SK-N-SH treated with all-trans-retinoic acid at 6 μM for 48 hours (cell line): ENCODE measurements around the gene SNX9.

Experiments
- ATAC-seq: fragments of 200-7000 bp; cut with Tn5 transposase; 3 replicates; pipeline ENCODE4 v1.9.1; 2020; ENCODE audit warnings: mild to moderate bottlenecking, moderate library complexity
- ARNTL ChIP-seq: fragments of 450-650 bp; formaldehyde crosslinking; IDR thresholded peaks from 2 replicates; pipeline ENCODE4 v1.5.0; 2020; ENCODE audit warnings: low read depth, mild to moderate bottlenecking, moderate library complexity, borderline replicate concordance
- BACH2 ChIP-seq: fragments of 250-450 bp; sonication (Bioruptor Pico); IDR thresholded peaks from 2 replicates; pipeline ENCODE4 v1.9.0; 2021; ENCODE audit warnings: mild to moderate bottlenecking, borderline replicate concordance
- CSDC2 ChIP-seq: fragments of 250-450 bp; sonication (Bioruptor Pico); IDR thresholded peaks from 2 replicates; pipeline ENCODE4 v1.5.0; 2020; ENCODE audit warnings: mild to moderate bottlenecking, moderate library complexity
- CSRNP3 ChIP-seq: fragments of 250-450 bp; sonication (Bioruptor Pico); IDR thresholded peaks from 2 replicates; pipeline ENCODE4 v1.5.1; 2021; ENCODE audit warnings: mild to moderate bottlenecking, moderate library complexity
- GLIS3 ChIP-seq: fragments of 250-450 bp; sonication (Bioruptor Pico); IDR thresholded peaks from 2 replicates; pipeline ENCODE4 v1.5.0; 2020; ENCODE audit warnings: mild to moderate bottlenecking, moderate library complexity
- ISL1 ChIP-seq: fragments of 250-450 bp; sonication (Bioruptor Pico); IDR thresholded peaks from 2 replicates; pipeline ENCODE4 v2.1.2; 2022; ENCODE audit warnings: mild to moderate bottlenecking, moderate library complexity
- OSR1 ChIP-seq: fragments of 250-450 bp; sonication (Bioruptor Pico); IDR thresholded peaks from 2 replicates; pipeline ENCODE4 v1.8.0; 2022; ENCODE audit warnings: moderate library complexity, mild to moderate bottlenecking, inconsistent platforms
- PATZ1 ChIP-seq: fragments of 250-450 bp; sonication (Bioruptor Pico); IDR thresholded peaks from 2 replicates; pipeline ENCODE4 v1.8.0; 2020; ENCODE audit warnings: mild to moderate bottlenecking, moderate library complexity, borderline replicate concordance
- PPARA ChIP-seq: fragments of 250-450 bp; sonication (Bioruptor Pico); IDR thresholded peaks from 2 replicates; pipeline ENCODE4 v1.5.0; 2020; ENCODE audit warnings: mild to moderate bottlenecking, borderline replicate concordance
- RARB ChIP-seq: fragments of 250-450 bp; sonication (Bioruptor Pico); IDR thresholded peaks from 2 replicates; pipeline ENCODE4 v1.8.0; 2021; ENCODE audit warnings: mild to moderate bottlenecking, moderate library complexity
- SNAI2 ChIP-seq: fragments of 250-450 bp; sonication (Bioruptor Pico); IDR thresholded peaks from 2 replicates; pipeline ENCODE4 v1.5.0; 2020; ENCODE audit warnings: mild to moderate bottlenecking, moderate library complexity
- TCF4 ChIP-seq: fragments of 250-450 bp; sonication (Bioruptor Pico); IDR thresholded peaks from 2 replicates; pipeline ENCODE4 v1.8.0; 2021; ENCODE audit warnings: mild to moderate bottlenecking, moderate library complexity, borderline replicate concordance
- TOX ChIP-seq: fragments of 250-450 bp; sonication (Bioruptor Pico); IDR thresholded peaks from 2 replicates; pipeline ENCODE4 v1.8.0; 2021; ENCODE audit warnings: mild to moderate bottlenecking, moderate library complexity, borderline replicate concordance
- TSHZ2 ChIP-seq: fragments of 250-450 bp; sonication (Bioruptor Pico); IDR thresholded peaks from 2 replicates; pipeline ENCODE4 v1.5.0; 2020; ENCODE audit warnings: mild to moderate bottlenecking, moderate library complexity
- ZC3H10 ChIP-seq: fragments of 250-450 bp; sonication (Bioruptor Pico); IDR thresholded peaks from 2 replicates; pipeline ENCODE4 v1.5.1; 2021; ENCODE audit warnings: mild to moderate bottlenecking, moderate library complexity
- ZFP3 ChIP-seq: fragments of 250-450 bp; sonication (Bioruptor Pico); IDR thresholded peaks from 2 replicates; pipeline ENCODE4 v1.5.0; 2020; ENCODE audit warnings: mild to moderate bottlenecking, moderate library complexity
- ZFP30 ChIP-seq: fragments of 450-650 bp; formaldehyde crosslinking; IDR thresholded peaks from 2 replicates; pipeline ENCODE4 v1.5.0; 2022; ENCODE audit warnings: mild to moderate bottlenecking, moderate library complexity
- ZNF70 ChIP-seq: fragments of 450-650 bp; formaldehyde crosslinking; IDR thresholded peaks from 2 replicates; pipeline ENCODE4 v1.5.0; 2020; ENCODE audit warnings: mild to moderate bottlenecking, moderate library complexity
- ZNF8 ChIP-seq: fragments of 450-650 bp; formaldehyde crosslinking; IDR thresholded peaks from 2 replicates; pipeline ENCODE4 v1.5.0; 2020; ENCODE audit warnings: mild to moderate bottlenecking, moderate library complexity
- TF ChIP-seq, protein P1 (sequence below): fragments of 250-450 bp; sonication (Bioruptor Pico); IDR thresholded peaks from 2 replicates; pipeline ENCODE4 v1.8.0; 2021; ENCODE audit warnings: low read depth, mild to moderate bottlenecking, moderate library complexity, borderline replicate concordance
- TF ChIP-seq, protein P2 (sequence below): fragments of 250-450 bp; sonication (Bioruptor Pico); IDR thresholded peaks from 2 replicates; pipeline ENCODE4 v1.5.1; 2020; ENCODE audit warnings: low read depth, mild to moderate bottlenecking, moderate library complexity

The SNX9 gene

GRCh38 chr6:157867155-157867559 lies 44.1 kb downstream of the SNX9 start:
- TF ChIP-seq BACH2 (CRISPR knock-in tag) (no peak), ISL1 (CRISPR knock-in tag) (no peak), PPARA (no peak), TCF4 (CRISPR knock-in tag) (no peak), OSR1 (CRISPR knock-in tag) (no peak), PATZ1 (CRISPR knock-in tag) (no peak), ZC3H10 (CRISPR knock-in tag) (no peak), ARNTL (CRISPR knock-in tag) (no peak), SNAI2 (no peak), RARB (CRISPR knock-in tag) (no peak), GLIS3 (CRISPR knock-in tag) (no peak), ZFP3 (CRISPR knock-in tag) (no peak), TOX (CRISPR knock-in tag) (no peak), CSDC2 (CRISPR knock-in tag) (no peak), CSRNP3 (CRISPR knock-in tag) (no peak)
- TF ChIP-seq, protein P1, sequence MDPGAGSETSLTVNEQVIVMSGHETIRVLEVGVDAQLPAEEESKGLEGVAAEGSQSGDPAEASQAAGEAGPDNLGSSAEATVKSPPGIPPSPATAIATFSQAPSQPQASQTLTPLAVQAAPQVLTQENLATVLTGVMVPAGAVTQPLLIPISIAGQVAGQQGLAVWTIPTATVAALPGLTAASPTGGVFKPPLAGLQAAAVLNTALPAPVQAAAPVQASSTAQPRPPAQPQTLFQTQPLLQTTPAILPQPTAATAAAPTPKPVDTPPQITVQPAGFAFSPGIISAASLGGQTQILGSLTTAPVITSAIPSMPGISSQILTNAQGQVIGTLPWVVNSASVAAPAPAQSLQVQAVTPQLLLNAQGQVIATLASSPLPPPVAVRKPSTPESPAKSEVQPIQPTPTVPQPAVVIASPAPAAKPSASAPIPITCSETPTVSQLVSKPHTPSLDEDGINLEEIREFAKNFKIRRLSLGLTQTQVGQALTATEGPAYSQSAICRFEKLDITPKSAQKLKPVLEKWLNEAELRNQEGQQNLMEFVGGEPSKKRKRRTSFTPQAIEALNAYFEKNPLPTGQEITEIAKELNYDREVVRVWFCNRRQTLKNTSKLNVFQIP (CRISPR knock-in tag) = no peak
- TF ChIP-seq, protein P2, sequence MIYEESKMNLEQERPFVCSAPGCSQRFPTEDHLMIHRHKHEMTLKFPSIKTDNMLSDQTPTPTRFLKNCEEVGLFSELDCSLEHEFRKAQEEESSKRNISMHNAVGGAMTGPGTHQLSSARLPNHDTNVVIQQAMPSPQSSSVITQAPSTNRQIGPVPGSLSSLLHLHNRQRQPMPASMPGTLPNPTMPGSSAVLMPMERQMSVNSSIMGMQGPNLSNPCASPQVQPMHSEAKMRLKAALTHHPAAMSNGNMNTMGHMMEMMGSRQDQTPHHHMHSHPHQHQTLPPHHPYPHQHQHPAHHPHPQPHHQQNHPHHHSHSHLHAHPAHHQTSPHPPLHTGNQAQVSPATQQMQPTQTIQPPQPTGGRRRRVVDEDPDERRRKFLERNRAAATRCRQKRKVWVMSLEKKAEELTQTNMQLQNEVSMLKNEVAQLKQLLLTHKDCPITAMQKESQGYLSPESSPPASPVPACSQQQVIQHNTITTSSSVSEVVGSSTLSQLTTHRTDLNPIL (CRISPR knock-in tag) = no peak
- TF ChIP-seq, all 23 proteins: peak for 0
- peak; percentile 90 for ATAC-seq

DNA sequence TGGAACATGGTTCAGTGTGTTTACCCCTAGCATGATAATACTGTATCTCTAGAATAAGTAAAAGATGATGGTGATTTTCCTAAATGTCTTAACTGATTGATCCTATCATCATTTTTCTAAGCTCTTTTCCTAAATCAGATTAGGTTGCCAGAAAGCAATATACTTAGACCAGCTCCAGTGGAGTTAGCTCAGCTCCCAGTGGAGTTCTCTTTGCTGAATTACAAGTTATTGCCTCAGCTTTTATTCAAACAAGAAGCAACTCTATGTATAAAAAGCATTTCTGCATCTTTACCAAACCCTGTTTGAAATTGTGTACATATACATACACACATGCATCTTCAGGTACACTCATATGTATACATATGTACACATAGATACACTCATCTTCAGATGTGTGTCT lies 44.9 kb downstream of the SNX9 start:
- no peak for ATAC-seq
- no peak for TF ChIP-seq BACH2 (CRISPR knock-in tag)
- no peak for TF ChIP-seq ZNF70
- TF ChIP-seq, protein P2 (CRISPR knock-in tag) = no peak

DNA sequence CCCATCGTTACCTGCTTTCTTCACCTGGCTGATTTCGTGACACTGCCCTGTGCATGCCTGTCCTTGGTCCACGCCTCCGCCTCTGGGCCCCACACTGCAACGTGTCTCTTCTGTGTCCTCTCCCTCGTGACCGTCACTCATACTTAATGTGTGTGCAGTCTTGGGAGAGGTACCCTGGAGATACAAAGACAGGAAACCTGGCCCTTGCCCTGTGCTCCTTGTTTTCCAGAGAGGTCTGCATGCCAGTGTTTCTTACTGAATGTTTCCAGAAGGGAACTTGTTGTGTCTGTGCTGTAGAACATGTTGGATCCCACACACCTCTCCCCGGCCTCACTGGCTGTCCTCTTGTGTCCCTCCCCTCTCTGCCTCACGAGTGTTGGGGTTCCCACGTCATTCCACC lies 45.8 kb downstream of the SNX9 start:
- no peak for ATAC-seq
- TF ChIP-seq ZFP30 (CRISPR knock-in tag) (no peak), RARB (CRISPR knock-in tag) (no peak), TSHZ2 (CRISPR knock-in tag) (no peak), OSR1 (CRISPR knock-in tag) (no peak), PATZ1 (CRISPR knock-in tag) (no peak), TCF4 (CRISPR knock-in tag) (no peak), ZNF8 (CRISPR knock-in tag) (no peak)
